Left renal pelvis (tissue), 4 donors: ENCODE measurements around the gene NAALADL2. TPM values are rescaled to one million over a fixed set of nuclear protein-coding genes. Genes with fewer than 3 reads are reported as not detected.
"Not testable (repeated sequence)": the region's sequence is repeated elsewhere in the genome, so short reads cannot be mapped to it uniquely, and the experiment has no call there.

ENCODE experiments used
- DNase-seq, 4 donors: peaks; one replicate each; pipeline ENCODE4 v3.0.0-alpha.2; 2013; ENCODE audit warnings: low read depth in 4 of 4, low spot score in 3 of 4
- polyA plus RNA-seq, 4 donors: library from polyadenylated mRNA; unstranded; fragments of 120-200 nt; gene quantifications; one replicate each; pipeline ENCODE4 v1.2.1, GENCODE V29; 2013; ENCODE audit not compliant: insufficient read length in 4 of 4

NAALADL2 gene
- polyA plus RNA-seq, 4 donors: 13.6 to 25.3 (median 19.7) TPM

- DNase-seq: no peak
Observed at GRCh38 chr3:175343946-175344345, 484.8 kb downstream of the NAALADL2 start.

GRCh38 chr3:175346573-175347356 is 487.6 kb downstream of the NAALADL2 start:
- no peak for DNase-seq

DNA sequence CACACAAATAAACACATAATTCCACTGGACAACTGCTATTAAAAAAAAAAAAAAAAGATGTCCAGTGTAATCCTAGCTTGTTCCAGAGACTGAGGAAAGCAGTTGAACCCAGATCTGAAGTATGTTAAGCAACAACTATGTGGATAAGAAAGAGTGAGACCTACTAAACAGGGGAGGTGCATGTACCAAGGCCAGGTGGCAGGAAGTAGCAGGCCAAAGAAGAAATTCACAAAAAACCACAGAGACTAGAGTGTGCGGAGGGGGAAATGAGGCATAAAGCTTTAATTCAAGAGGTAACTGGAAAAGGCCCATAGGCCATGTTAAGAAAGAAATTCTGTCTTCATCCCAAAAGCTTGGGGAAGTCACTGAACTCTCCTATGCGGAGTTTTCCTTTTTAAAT is 490.0 kb downstream of the NAALADL2 start:
- DNase-seq: no peak

GRCh38 chr3:175355801-175356335 is 496.7 kb downstream of the NAALADL2 start:
- DNase-seq: no peak

GRCh38 chr3:175356899-175357324 is 497.8 kb downstream of the NAALADL2 start:
- DNase-seq: no peak

DNA sequence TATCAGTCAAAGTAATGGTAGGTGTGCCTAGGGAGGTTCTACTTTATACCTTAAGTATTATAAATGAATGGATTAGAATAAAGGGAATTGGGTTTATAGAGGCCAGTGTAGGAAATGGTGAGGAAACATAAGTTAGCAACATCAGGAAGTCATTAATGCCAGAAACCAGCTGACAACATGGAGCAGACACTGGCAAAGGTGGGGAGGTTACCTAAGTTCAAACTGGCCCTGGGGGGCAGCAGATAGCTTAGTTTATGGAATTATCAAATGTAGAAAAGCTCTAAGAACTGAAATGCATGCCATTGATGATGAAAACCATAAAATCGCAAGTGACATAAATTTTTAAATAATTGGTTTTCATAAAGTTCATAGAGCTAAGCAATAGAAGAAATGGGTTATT is 498.6 kb downstream of the NAALADL2 start:
- DNase-seq: no peak

DNA sequence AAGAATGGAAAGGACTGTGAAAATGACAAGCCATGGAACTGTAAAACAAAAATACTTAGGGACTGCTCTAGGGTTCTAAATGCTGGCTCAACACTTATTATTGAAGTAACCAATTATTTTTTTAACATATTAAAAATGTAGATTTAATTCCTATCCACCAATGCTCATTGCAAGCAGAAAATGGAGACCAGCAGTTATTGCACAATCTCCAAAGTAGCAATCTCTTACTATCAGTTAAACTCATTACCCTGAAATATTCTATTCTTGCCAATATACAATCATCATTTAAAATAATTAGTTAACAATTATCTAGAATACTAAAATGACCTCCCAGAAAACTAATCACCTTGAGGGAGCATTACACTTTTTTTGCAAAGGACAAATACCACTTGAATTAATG is 499.8 kb downstream of the NAALADL2 start:
- DNase-seq: no peak

DNA sequence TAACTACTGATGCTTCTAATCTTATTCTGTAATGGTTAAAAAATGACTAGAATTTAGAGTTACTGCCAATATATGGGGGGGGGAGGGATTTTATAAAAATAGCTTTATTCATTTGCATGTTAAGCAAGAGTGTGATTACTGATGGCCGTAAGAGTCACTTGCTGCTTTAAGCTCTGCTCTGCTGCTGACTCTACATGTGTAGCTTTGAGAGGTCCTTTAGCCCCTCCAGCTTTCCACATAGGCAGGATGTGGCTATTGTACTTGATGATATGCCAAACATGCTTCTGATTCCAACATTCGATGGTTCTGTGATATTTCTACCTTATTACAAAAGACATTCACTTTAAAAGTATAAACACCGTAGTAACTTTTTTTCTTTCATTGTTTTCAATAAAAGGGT is 511.3 kb downstream of the NAALADL2 start:
- DNase-seq: not testable (repeated sequence)

- not testable (repeated sequence) for DNase-seq
Observed at GRCh38 chr3:175371187-175371586, 512.1 kb downstream of the NAALADL2 start.

DNA sequence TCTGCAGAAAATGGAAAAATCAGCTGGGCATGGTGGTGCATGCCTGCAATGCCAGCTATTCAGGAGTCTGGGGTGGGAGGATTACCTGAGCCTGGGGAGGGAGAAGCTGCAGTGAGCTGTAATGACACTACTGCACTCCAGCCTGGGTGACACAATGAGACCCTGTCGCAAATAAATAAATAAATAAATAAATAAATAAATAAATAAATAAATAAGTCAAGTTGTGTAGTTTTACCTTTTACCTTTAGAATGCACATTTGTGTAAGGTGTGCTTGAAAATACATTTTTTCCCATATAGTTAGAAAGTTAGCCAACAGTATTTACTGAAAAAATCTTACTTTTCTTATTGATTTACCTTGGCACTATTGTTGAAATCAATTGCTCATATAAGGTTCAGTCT is 515.6 kb downstream of the NAALADL2 start:
- DNase-seq: no peak

- no peak for DNase-seq
Observed at GRCh38 chr3:175378348-175378747, 519.2 kb downstream of the NAALADL2 start.

DNA sequence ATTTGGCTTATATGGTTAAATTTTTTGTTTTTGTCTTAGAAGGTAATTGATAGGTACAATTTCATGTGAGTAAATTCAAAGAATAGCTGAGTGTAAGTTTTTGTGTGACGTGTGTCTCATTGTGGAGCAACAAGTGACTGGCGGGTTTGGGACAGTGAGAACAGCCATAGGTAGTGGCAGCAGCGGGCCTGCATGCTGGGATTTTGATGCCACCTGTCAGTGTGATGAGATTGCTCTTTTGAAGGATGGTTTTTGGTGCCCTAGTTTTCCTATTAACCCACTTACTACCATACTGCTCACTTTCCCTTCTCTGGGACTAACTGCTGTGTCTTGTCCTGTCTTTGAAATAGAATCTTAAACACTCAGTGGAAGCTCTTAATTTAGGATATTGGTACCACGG is 522.6 kb downstream of the NAALADL2 start:
- DNase-seq: no peak

- DNase-seq: no peak
Observed at GRCh38 chr3:175383371-175383770, 524.2 kb downstream of the NAALADL2 start.

DNA sequence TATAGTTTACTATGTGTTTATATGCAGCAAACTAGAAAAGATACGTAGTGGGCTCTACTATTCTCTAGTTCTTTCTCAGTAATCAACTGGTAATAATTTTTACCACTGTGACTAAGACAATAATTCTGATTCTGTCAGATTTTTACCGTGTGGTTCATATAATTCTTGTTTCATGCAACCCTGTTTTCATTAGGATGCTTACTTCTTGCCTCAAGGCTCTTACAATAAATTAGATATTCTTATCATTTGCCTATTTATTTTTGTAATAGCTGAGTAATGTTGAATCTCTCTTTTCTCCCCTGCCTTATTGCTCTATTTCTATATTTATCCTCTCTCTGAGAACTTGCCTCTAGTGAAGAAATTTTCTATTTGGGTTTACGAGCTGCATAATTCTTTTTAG is 524.7 kb downstream of the NAALADL2 start:
- no peak for DNase-seq

DNA sequence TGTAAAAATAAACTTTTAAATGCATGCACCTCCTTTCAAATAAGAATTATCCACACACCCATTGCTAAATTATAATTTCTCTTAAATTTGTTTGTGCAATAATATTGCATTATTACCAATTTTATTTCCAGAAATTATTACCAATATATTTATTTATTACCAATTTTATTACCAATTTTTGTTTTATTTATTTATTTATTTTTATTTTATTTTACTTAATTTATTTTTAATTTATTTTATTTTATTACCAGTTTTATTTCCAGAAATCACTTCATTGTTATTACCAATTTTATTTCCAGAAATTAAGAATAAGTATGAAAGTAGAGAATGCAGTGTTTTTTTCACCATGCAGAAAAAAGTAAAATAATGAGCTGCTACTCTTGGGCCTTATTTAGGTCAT is 525.4 kb downstream of the NAALADL2 start:
- DNase-seq: no peak

- DNase-seq: no peak
Observed at GRCh38 chr3:175386630-175387029, 527.5 kb downstream of the NAALADL2 start.

DNA sequence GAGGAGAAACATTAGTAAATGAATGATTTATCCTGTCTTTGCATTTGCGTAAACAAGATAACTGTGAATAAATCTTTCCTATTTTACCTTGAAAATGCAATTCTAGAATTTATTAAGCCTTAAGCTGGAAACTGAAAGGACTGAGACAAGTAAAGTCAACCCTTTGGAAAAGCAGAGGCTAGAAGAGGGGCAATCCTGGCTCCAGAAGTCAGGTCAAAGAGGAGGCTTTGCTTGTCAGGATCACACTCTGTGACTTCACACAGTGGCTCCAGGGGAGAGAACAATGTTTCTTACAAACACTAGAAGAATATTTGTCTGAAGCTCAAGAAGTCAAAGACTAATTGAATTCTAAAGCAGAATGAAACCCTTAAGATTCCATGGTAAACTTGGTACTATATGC is 530.4 kb downstream of the NAALADL2 start:
- no peak for DNase-seq

DNA sequence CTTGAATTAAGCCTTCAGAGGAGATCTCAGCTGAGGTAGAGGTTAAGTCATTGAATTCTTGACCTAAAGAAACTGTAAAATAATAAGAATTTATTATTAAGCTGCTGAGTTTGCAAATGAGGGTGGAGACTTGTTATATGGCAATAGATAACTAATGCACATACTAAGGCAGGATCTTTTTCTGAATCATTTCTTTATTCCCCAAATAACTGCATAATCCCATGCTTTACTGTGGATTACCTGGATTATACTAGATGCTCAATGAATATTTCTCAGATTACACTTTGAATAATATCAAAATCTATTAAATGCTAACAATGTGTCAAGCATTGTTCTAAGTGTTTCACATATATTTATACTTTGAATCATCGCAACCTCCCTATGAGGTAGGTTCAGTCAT is 532.5 kb downstream of the NAALADL2 start:
- no peak for DNase-seq

- no peak for DNase-seq
Observed at GRCh38 chr3:175392653-175393052, 533.5 kb downstream of the NAALADL2 start.

DNA sequence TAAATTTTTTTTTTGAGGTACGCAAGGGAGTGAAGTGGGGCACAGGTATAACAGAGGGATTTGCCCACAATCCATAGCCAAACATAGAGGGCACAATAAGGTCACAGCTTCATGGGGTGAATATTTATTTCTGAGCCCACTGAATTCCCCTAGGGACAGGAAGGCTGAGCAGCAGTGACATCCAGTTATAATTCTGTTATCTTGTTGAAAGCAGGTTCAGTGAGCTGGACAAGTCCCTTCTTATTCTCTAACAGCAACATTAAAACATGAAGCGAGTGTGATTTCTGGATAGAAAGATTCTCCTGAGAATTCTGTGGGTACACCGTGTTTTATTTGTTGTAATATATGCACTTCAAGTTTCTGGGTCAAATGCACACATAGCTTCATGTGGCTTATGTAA is 538.2 kb downstream of the NAALADL2 start:
- no peak for DNase-seq

GRCh38 chr3:175398676-175399075 is 539.5 kb downstream of the NAALADL2 start:
- DNase-seq: no peak

DNA sequence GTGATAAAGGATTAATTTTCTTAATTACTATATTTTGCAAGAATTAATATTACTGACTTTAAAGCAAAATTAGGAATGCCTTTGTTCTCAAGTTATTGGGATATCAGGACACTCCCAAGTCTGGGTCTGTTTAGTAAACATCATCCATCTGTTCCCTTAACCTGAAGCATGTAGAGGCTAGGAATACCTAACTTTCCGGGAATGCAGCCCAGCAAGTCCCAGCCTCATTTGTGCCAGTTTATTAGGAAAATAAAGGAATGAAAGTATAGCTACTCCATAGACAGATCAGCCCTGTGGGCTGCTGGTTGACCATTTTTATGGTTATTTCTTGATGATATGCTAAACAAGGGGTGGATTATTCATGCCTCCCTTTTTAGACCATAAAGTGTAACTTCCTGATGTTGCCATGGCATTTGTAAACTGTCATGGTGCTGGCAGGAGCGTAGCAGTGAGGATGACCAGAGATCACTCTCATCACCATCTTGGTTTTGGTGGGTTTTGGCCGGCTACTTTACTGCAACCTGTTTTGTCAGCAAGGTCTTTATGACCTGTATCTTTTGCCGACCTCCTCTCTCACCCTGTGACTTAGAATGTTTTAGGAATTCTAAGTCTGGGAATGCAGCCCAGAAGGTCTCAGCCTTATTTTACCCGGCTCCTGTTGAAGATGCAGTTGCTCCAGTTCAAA is 540.2 kb downstream of the NAALADL2 start:
- no peak for DNase-seq
